DOHH2 (cell line): Measurements from ENCODE around the gene DZANK1.

ENCODE experiments used
- H3F3A ChIP-seq: fragments of 200-600 bp; sonication (generic), shearing (Covaris generic); 2 replicates; pipeline ENCODE4 v1.6.0; 2016; ENCODE audit warnings: antibody characterized with exemption, mild to moderate bottlenecking; ENCODE audit not compliant: control insufficient read depth, insufficient read depth
- H3K27ac ChIP-seq: fragments of 200-600 bp; sonication (generic); 2 replicates; pipeline ENCODE4 v1.5.1; 2014; ENCODE audit warnings: low read depth, mild to moderate bottlenecking, low read length, moderate library complexity
- H3K27me3 ChIP-seq: fragments of 200-600 bp; sonication (generic); 2 replicates; pipeline ENCODE4 v1.6.1; 2014; ENCODE audit warnings: mild to moderate bottlenecking, low read length, mixed read lengths; ENCODE audit not compliant: control insufficient read depth
- H3K36me3 ChIP-seq: fragments of 200-600 bp; sonication (generic); 2 replicates; pipeline ENCODE4 v1.6.1; 2014; ENCODE audit warnings: mild to moderate bottlenecking, low read length, moderate library complexity, mixed read lengths; ENCODE audit not compliant: control insufficient read depth
- H3K4me1 ChIP-seq: fragments of 200-600 bp; sonication (generic); 2 replicates; pipeline ENCODE4 v1.6.1; 2014; ENCODE audit warnings: mild to moderate bottlenecking, low read length, mixed read lengths; ENCODE audit not compliant: control insufficient read depth
- H3K4me2 ChIP-seq: fragments of 200-600 bp; sonication (generic); 2 replicates; pipeline ENCODE4 v1.6.0; 2014; ENCODE audit warnings: mild to moderate bottlenecking, low read length, moderate library complexity
- H3K4me3 ChIP-seq: fragments of 200-600 bp; sonication (generic); 2 replicates; pipeline ENCODE4 v1.5.1; 2014; ENCODE audit warnings: mild to moderate bottlenecking, low read length, mixed read lengths
- H3K79me2 ChIP-seq: fragments of 200-600 bp; sonication (generic); 2 replicates; pipeline ENCODE4 v1.6.1; 2014; ENCODE audit warnings: mild to moderate bottlenecking, low read length, mixed read lengths; ENCODE audit not compliant: control insufficient read depth
- H3K9me2 ChIP-seq: fragments of 200-600 bp; sonication (generic); replicated peaks from 2 replicates; pipeline ENCODE4 v1.6.1; 2014; ENCODE audit warnings: mild to moderate bottlenecking, low read length, mixed read lengths; ENCODE audit not compliant: control insufficient read depth
- H3K9me3 ChIP-seq: fragments of 200-600 bp; sonication (generic); 2 replicates; pipeline ENCODE4 v1.6.1; 2014; ENCODE audit warnings: antibody characterized with exemption, low read length, mixed read lengths; ENCODE audit not compliant: control insufficient read depth, insufficient read depth
- H4K20me1 ChIP-seq: fragments of 200-600 bp; sonication (generic); 2 replicates; pipeline ENCODE4 v1.6.0; 2014; ENCODE audit warnings: low read depth, mild to moderate bottlenecking, antibody characterized with exemption, low read length, moderate library complexity; ENCODE audit not compliant: control insufficient read depth, insufficient read depth
- EZH2phosphoT487 ChIP-seq: fragments of 200-600 bp; sonication (generic); IDR thresholded peaks from 2 replicates; pipeline ENCODE4 v1.6.1; 2017; ENCODE audit warnings: borderline replicate concordance, mild to moderate bottlenecking, antibody characterized with exemption, low read length, moderate library complexity, mixed read lengths
- TF ChIP-seq, protein P1 (sequence below): fragments of 200-600 bp; sonication (generic); IDR thresholded peaks from one replicate; pipeline ENCODE4 v1.5.1; 2014; ENCODE audit warnings: antibody characterized with exemption, mild to moderate bottlenecking, low read depth, low read length; ENCODE audit not compliant: poor library complexity, severe bottlenecking

The DZANK1 gene

DNA sequence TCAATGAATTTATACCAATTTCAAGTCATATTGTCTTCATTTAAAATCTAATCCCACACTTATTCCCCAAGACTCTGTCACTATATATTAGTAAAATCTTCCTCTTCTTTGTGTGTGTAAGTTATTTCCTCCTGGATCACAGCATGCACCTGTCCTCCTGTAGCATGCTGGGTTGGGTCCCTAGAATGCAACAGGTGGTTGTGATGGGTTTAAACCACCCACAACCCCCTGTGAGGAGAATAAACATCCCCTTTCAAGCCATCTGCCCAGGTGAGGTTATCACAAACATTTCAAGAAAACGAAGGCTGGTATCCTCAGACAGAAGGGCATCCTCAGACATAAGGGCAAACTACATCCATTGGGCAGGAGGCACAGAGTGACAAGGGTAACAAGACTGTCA lies 26.4 kb downstream of the DZANK1 start:
- TF ChIP-seq, protein P1, sequence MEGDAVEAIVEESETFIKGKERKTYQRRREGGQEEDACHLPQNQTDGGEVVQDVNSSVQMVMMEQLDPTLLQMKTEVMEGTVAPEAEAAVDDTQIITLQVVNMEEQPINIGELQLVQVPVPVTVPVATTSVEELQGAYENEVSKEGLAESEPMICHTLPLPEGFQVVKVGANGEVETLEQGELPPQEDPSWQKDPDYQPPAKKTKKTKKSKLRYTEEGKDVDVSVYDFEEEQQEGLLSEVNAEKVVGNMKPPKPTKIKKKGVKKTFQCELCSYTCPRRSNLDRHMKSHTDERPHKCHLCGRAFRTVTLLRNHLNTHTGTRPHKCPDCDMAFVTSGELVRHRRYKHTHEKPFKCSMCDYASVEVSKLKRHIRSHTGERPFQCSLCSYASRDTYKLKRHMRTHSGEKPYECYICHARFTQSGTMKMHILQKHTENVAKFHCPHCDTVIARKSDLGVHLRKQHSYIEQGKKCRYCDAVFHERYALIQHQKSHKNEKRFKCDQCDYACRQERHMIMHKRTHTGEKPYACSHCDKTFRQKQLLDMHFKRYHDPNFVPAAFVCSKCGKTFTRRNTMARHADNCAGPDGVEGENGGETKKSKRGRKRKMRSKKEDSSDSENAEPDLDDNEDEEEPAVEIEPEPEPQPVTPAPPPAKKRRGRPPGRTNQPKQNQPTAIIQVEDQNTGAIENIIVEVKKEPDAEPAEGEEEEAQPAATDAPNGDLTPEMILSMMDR = no peak
- no peak for TF ChIP-seq EZH2phosphoT487
- Histone ChIP-seq H3K9me3 (no peaks in the 10 kb centered on the region), H3K27me3 (no peaks in the 10 kb centered on the region), H3F3A (no peaks in the 10 kb centered on the region), H3K36me3 (no peaks in the 10 kb centered on the region), H3K4me1 (peaks cover 7% of the 10 kb centered on the region), H3K79me2 (no peaks in the 10 kb centered on the region), H3K4me2 (no peak overlapping the region), H3K9me2 (no peaks in the 10 kb centered on the region), H3K27ac (no peak overlapping the region), H4K20me1 (no peaks in the 10 kb centered on the region), H3K4me3 (no peak overlapping the region)

DNA sequence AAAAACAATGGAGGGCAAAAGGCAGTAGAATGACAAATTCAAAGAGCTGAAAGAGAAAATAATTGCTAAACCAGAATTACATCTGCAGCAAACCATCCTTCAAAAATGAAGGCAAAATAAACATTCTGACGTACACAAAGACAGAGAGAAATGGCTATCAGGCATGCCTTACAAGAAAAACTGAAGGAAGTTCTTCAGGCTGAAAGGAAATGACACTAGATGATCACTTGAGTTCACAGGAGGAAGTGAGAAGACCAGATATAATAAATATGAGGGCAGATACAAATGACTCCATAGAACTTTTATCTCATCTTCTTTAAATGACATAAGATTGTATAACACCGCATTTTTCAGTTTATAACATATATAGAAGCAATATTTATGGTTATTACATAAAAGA lies 30.0 kb downstream of the DZANK1 start:
- Histone ChIP-seq H3K4me3 (no peak overlapping the region), H3K4me1 (peaks cover 7% of the 10 kb centered on the region), H3K79me2 (no peaks in the 10 kb centered on the region), H3K27me3 (no peaks in the 10 kb centered on the region), H3K36me3 (no peaks in the 10 kb centered on the region), H3K4me2 (no peak overlapping the region), H3K27ac (no peak overlapping the region), H3K9me2 (no peaks in the 10 kb centered on the region), H3K9me3 (no peaks in the 10 kb centered on the region), H3F3A (no peaks in the 10 kb centered on the region), H4K20me1 (no peaks in the 10 kb centered on the region)
- TF ChIP-seq EZH2phosphoT487 = no peak
- TF ChIP-seq, protein P1 = no peak

DNA sequence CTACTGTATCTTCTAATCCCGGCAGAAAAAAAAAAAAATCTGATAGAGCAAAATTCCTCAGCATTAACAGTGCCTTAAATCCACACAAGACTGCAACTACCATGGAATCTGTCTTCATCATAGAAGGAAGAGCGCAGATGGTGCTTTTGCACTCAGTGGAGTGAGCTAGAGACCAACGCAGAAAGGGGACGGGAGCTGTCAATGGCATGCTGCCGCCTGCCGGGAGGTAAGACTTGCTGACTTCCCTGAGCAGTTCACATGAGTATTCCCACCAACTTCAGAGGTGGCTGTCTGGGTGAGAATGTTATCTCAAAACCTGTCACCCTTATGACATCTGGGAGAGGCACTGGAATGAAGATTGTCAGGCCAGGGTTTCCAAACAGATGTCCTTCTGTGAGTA lies 35.6 kb downstream of the DZANK1 start:
- Histone ChIP-seq H3K36me3 (no peaks in the 10 kb centered on the region), H3K4me2 (no peak overlapping the region), H4K20me1 (no peaks in the 10 kb centered on the region), H3K9me2 (no peaks in the 10 kb centered on the region), H3K27ac (no peak overlapping the region), H3F3A (no peaks in the 10 kb centered on the region), H3K4me1 (no peaks in the 10 kb centered on the region), H3K4me3 (no peak overlapping the region), H3K79me2 (no peaks in the 10 kb centered on the region), H3K27me3 (no peaks in the 10 kb centered on the region), H3K9me3 (no peaks in the 10 kb centered on the region)
- no peak for TF ChIP-seq EZH2phosphoT487
- TF ChIP-seq, protein P1 = no peak
